Stimulated activated CD8-positive, alpha-beta memory T cell treated with anti-CD3 and anti-CD28 coated beads, Interleukin-4, amount 100 ng/mL, for 24 hours (primary cell): Measurements from ENCODE around the gene CDK8.
"Not testable (repeated sequence)": the region's sequence is repeated elsewhere in the genome, so short reads cannot be mapped to it uniquely, and the experiment has no call there.

Experiments
- DNase-seq: peaks from one replicate; pipeline ENCODE4 v3.0.0-alpha.2; 2020; ENCODE audit warnings: low read depth

The CDK8 gene

GRCh38 chr13:26253262-26253786, 605 bp upstream of the CDK8 start:
- no peak for DNase-seq

GRCh38 chr13:26254583-26255111, 718 bp downstream of the CDK8 start:
- DNase-seq, result peak; percentile 10

DNA sequence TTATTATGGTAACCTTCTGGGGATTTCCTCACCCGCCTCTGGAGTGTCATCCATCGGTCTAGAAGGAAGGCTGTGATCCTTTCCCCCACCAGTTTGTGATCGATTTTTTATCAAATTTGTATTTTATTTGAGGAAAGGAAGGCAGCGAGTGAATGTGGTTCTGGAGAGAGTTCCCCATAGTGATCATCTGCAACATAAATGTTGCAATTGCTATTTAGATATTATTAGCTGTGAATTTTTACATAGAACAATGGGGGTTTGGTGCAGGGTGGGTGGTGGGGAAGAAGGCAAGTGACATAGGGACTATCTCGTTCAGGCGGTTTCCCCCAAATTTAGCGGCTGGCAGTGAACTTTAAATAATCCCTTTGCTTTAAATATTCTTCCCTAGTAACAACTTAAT, 1.2 kb downstream of the CDK8 start:
- no peak for DNase-seq

DNA sequence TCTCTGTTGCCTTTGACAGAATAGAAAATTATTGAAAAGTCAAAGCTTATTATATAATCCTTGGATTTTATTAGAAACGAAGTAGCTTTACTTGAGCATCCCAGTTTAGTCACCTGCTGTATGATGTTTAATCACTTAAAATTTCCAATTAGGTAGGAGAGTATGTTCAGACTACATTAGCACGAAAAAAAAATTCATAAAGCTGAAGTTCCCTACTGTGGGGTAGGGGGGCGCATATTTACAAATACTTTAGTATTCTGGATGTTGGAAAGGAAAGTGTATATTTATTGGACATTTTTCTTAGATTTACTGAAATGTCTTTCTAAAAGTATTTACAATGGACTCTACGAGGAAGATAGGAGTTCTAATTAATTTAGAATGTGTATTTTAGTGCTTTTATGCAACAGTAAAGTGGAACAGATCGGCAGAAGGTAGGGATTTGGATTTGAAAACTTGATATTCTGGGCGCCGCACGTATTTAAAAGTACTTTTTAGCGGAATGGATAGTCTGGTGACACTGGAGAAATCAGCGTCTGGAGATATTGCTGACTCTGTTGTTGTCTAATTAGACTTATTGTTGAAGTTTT, 1.9 kb downstream of the CDK8 start:
- DNase-seq, result no peak

- no peak for DNase-seq
These were observed 3.1 kb downstream of the CDK8 start for GRCh38 chr13:26257049-26257448.

DNA sequence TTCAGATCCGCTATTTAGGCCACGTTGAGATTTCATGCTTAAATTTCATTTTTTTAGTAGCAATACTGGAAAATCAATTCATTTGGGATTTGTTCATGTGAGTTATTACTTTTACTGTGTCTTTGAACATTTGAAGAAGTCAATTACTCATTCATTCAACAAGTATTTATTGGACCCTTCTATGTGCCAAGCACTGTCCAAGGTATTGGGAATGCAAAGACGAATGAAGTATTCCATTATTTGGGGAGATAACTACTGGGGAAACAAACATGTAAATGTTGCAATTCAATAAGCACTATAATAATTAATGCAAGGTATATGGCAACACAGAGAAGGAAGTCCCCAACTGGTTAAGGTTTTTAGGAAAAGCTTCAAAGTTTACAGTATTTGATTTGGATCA, 5.7 kb downstream of the CDK8 start:
- DNase-seq, result no peak

DNA sequence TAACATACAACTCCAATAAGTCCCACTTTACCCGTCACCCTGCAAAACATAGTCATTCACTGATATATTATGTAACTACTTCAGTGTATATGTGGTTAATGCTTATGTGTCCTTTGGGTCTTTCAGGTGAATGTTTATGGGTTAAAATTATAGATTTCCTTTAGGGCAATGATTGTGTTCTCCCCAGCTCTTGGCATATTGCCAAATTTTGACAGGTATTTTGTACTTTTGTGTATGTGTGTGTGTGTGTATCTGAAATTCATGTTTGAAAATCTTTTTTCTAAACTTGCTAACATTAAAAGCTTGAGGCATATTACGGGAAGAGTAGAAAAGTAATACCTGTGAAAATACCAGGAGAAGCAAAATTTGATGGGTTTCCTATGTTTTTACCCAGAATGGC, 8.2 kb downstream of the CDK8 start:
- no peak for DNase-seq

- no peak for DNase-seq
These were observed 12.4 kb downstream of the CDK8 start for GRCh38 chr13:26266311-26266710.

DNA sequence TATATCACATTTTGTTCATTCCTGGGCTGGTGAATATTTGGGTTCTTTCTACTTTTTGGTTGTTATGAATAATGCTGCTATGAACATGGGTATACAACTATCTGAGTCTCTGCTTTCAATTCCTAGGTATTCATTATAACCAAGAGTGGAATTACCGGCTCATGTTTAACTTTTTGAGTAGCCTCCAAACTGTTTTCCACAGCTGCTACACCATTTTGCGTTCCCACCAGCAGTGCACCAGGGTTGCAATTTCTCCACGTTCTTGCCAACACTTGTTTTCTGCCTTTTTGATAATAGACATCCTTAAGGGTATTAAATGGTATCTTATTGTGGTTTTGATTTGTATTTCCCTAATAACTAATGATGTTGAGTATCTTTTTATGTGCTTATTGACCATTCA, 16.8 kb downstream of the CDK8 start:
- no peak for DNase-seq

DNA sequence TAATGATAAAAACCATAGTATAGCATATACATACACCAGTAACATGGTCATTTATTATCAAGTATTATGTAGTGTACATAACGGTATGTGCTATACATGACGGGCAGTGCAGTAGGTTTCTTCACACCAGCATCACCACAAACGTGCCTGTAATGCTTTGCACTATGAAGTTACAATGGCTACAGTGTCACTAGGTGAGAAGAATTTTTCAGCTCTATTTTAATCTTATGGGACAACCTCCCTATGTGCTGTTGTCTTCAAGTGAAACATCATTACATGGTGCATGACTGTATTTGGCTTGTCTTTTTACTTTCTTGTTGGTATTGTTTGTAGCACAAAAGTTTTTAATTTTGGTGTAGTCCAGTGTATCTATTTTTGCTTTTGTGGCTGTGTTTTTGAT, 18.7 kb downstream of the CDK8 start:
- DNase-seq, result no peak

DNA sequence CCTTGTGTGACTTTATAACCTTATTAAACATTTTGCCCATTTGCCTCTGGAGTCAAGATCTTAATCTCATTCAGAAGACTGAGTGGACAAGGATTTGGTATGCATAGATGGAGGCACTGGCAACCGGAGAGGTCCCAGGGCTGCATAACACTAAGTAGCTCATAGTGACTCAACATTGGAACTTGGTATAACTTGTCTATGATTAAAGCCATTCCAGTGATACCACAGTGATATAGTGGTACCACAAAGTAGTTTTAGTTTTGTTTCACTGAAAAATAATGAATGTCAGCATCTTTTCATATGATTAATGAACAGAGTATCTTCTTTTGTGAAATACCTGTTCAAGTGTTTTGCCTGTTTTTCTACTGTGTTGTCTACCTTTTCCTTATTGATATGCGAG, 26.4 kb downstream of the CDK8 start:
- DNase-seq, result no peak

GRCh38 chr13:26280822-26281221, 26.9 kb downstream of the CDK8 start:
- no peak for DNase-seq

- DNase-seq, result not testable (repeated sequence)
These were observed 32.0 kb downstream of the CDK8 start for GRCh38 chr13:26285911-26286310.

- DNase-seq, result not testable (repeated sequence)
These were observed 34.9 kb downstream of the CDK8 start for GRCh38 chr13:26288838-26289237.

DNA sequence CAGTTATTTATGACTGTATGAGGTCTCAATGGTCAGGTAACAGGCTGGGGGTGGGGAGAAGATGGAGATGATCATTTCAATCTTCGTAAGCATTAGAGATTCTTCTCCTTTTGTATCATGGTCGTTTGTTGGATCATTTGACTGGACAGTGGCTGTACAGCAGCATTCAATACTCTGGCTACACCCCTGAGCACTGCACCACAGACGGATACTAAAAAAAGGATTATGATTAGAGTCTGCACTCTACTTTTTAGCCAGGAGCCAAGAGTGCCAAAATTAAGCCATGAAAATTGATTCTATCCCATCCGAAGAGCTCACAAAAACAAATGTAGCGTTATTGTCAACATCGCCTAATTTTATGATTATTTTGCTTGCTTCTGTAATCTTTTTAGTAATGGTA, 41.9 kb downstream of the CDK8 start:
- DNase-seq, result no peak

DNA sequence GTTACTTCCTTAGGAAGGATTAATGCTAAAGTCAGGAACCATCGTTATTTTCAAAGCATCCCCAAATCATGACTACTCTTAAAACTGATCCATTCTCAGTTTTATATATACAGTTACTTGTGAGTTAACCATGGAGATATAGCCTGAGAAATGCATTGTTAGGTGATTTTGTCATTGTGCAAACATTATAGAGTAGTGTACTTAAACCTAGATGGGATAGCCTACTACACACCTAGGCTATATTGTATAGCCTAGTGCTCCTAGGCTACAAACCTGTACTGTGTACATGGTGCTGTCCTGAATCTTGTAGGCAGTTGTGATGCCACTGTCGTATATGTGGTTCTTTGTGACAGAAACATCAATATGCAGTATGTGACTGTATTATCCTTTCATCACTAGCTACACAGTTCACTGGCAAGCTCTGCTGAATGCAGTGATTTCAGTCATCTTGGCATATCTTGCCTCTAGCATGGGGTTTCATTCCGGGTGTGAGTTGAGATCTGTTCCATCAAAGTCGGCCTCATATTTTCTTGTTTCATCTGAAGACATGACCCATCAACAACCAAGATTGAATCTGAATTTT, 45.3 kb downstream of the CDK8 start:
- no peak for DNase-seq

DNA sequence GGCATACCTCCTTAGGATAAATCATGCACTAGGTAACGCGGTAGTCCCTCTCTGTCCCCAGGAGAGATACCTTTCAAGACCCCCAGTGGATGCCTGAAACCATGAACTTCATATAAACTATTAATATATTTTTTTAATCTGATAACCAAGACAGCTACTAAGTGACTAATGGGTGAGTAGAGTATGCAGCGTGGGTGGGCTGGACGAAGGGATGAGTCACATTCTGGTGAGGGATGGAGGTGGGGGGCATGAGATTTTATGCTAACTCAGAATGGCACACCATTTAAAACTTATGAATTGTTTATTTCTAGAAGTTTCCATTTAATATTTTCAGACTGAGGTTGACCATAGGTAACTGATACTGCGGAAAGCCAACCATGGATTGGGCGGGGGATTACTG, 46.2 kb downstream of the CDK8 start:
- peak; percentile 1 for DNase-seq

DNA sequence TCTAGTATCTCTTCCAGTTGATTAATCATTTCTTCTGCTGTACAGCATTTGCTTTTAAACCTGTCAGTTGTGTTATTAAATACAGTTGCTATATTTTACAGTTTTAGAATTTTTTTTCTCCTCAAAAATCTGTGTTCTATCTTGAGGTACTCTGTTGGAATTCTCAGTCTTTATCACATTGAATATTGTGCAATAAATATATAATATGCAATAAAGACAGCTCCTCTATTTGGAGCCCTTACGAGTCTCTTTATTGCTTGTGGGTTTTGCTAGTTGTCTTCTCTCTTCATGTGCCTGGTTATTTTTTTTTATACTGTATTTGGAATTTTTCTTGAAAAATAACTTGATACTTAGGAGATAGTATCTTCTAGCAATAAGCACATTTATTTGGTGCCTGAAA, 51.7 kb downstream of the CDK8 start:
- no peak for DNase-seq

DNA sequence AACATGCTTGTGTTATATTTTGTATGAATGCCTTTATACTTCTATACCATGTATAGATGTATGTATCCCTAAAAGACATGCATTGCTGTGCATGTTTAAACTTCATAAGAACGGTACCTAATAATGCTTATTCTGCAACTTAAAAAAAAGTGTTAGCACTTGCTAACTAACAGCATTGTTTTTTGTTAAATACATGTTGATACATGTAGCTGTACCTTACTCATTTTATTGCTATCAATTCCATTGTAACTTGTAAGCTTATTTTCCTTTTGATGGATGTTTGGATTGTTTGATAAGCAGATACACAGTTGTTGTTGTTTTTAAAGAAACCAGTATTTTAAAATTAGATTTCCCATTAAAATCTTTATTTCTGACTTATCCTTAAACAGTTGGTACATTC, 53.8 kb downstream of the CDK8 start:
- DNase-seq, result no peak

GRCh38 chr13:26308250-26308649, 54.3 kb downstream of the CDK8 start:
- DNase-seq, result no peak

GRCh38 chr13:26308836-26309235, 54.9 kb downstream of the CDK8 start:
- DNase-seq, result no peak

GRCh38 chr13:26310003-26310402, 56.1 kb downstream of the CDK8 start:
- no peak for DNase-seq

DNA sequence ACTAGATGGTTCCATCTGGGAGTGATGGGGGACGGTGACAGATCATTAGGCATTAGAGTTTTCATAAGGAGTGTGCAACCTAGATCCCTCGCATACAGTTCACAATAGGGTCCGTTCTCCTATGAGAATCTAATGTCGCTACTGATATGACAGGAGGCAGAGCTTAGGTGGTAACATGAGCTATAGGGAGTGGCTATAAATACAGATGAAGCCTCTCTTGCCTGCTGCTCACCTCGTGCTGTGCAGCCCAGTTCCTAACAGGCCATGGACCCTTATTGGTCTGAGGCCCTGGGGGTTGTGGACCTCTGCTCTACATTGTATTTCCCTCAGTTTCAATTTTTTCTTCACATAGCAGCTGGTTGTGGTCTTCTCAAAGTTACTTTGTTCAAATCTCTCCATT, 56.5 kb downstream of the CDK8 start:
- DNase-seq, result no peak

- DNase-seq, result not testable (repeated sequence)
These were observed 58.1 kb downstream of the CDK8 start for GRCh38 chr13:26312019-26312418.
